Tibial nerve (tissue), 4 donors: ENCODE results near the gene FXYD5. TPM values are rescaled to one million over a fixed set of nuclear protein-coding genes. Genes with fewer than 3 reads are reported as not detected.

ENCODE experiments used
- DNase-seq, 2 donors: peaks; one replicate each; pipeline ENCODE4 v3.0.0-alpha.2; 2019; ENCODE audit warnings: low spot score in 2 of 2
- H3K27ac ChIP-seq, 4 donors: fragments of 200-600 bp; sonication (generic) in 3 of 4; one replicate each; pipeline ENCODE4 v1.5.1; 2017 to 2019; ENCODE audit warnings: mild to moderate bottlenecking in 1 of 4
- H3K27me3 ChIP-seq, 2 donors: fragments of 200-600 bp; sonication (generic) in 1 of 2; one replicate each; pipeline versions ENCODE4 v1.5.1 to v1.6.0; 2017 to 2019
- H3K36me3 ChIP-seq, 3 donors: fragments of 200-600 bp; sonication (generic); one replicate each; pipeline ENCODE4 v1.5.1; 2018 to 2019
- H3K4me1 ChIP-seq, 4 donors: fragments of 200-600 bp; sonication (generic) in 3 of 4; one replicate each; pipeline ENCODE4 v1.5.1; 2017 to 2019
- H3K4me3 ChIP-seq, 4 donors: fragments of 200-600 bp; sonication (generic) in 3 of 4; one replicate each; pipeline ENCODE4 v1.5.1; 2017 to 2019; ENCODE audit warnings: mild to moderate bottlenecking in 1 of 4, moderate library complexity in 1 of 4
- H3K9me3 ChIP-seq, 4 donors: fragments of 200-600 bp; sonication (generic) in 3 of 4; one replicate each; pipeline ENCODE4 v1.5.1; 2017 to 2019
- EP300 ChIP-seq, 2 donors: sonication (generic); formaldehyde crosslinking; IDR thresholded peaks; one replicate each; pipeline ENCODE4 v1.6.1; 2017; ENCODE audit warnings: antibody characterized with exemption in 2 of 2, mild to moderate bottlenecking in 1 of 2
- POLR2A ChIP-seq, 2 donors: fragments of 450-650 bp; IDR thresholded peaks; one replicate each; pipeline ENCODE4 v1.6.1; 2017; ENCODE audit warnings: antibody characterized with exemption in 2 of 2, mild to moderate bottlenecking in 2 of 2, moderate library complexity in 2 of 2
- WGBS, 2 donors: methylation state at CpG; one replicate each; pipeline ENCODE4 v1.1.5; 2018; 5-methylcytosine and 5-hydroxymethylcytosine counted together
- total RNA-seq, 4 donors: library from RNA; depleted of rRNA; stranded (reverse); fragments of >200 nt; gene quantifications; one replicate each; pipeline ENCODE4 v1.1.0, GENCODE V29; 2016
- TF ChIP-seq, protein P1 (sequence below), 5 experiments: fragments of 200-600 bp in 3 of 5; fragments of 450-650 bp in 2 of 5; sonication (generic) in 3 of 5; IDR thresholded peaks; one replicate each; pipeline ENCODE4 v1.5.1; 2016 to 2019; ENCODE audit warnings: antibody characterized with exemption in 5 of 5, mild to moderate bottlenecking in 3 of 5, moderate library complexity in 2 of 5

The FXYD5 gene
- total RNA-seq, 4 donors from 2014 or later: 19.9 to 53.4 (median 37.5) TPM

DNA sequence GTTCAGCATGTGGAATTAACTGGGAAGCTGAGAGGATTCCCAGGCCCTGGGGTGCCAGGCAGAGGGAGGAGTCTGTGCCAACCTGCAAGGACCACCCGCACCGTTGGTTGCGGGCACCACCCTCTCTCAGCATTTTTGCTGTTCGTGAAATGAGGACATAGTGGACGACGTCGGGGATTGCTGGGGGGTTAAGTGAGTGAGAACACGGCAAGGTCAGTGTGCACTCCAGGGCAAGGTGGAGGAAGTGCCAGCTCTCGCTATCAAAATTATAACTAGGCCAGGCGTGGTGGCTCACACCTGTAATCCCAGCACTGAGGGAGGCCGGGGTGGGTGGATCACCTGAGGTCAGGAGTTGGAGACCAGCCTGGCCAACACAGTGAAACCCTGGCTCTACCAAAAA is 36.7 kb upstream of the FXYD5 start:
- no peaks in the 10 kb centered on the region for H3K9me3 ChIP-seq
- H3K27me3 ChIP-seq: no peaks in the 10 kb centered on the region
- no peak overlapping the region for H3K4me3 ChIP-seq
- TF ChIP-seq, protein P1, sequence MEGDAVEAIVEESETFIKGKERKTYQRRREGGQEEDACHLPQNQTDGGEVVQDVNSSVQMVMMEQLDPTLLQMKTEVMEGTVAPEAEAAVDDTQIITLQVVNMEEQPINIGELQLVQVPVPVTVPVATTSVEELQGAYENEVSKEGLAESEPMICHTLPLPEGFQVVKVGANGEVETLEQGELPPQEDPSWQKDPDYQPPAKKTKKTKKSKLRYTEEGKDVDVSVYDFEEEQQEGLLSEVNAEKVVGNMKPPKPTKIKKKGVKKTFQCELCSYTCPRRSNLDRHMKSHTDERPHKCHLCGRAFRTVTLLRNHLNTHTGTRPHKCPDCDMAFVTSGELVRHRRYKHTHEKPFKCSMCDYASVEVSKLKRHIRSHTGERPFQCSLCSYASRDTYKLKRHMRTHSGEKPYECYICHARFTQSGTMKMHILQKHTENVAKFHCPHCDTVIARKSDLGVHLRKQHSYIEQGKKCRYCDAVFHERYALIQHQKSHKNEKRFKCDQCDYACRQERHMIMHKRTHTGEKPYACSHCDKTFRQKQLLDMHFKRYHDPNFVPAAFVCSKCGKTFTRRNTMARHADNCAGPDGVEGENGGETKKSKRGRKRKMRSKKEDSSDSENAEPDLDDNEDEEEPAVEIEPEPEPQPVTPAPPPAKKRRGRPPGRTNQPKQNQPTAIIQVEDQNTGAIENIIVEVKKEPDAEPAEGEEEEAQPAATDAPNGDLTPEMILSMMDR (IDR thresholded peaks at IDR 0.05): no peak
- TF ChIP-seq EP300 (IDR thresholded peaks at IDR 0.05) (no peak), POLR2A (IDR thresholded peaks at IDR 0.05) (no peak)
- peaks cover 0 to 98% (median 41%) of the 10 kb centered on the region in 4 donors for H3K4me1 ChIP-seq
- 50 to 60% methylated on average over 11 of the region's 11 CpGs for WGBS, 2 donors
- H3K36me3 ChIP-seq: no peaks in the 10 kb centered on the region
- DNase-seq: no peak
- peak overlapping the region; percentile 82 to 99 (median 90) for H3K27ac ChIP-seq

DNA sequence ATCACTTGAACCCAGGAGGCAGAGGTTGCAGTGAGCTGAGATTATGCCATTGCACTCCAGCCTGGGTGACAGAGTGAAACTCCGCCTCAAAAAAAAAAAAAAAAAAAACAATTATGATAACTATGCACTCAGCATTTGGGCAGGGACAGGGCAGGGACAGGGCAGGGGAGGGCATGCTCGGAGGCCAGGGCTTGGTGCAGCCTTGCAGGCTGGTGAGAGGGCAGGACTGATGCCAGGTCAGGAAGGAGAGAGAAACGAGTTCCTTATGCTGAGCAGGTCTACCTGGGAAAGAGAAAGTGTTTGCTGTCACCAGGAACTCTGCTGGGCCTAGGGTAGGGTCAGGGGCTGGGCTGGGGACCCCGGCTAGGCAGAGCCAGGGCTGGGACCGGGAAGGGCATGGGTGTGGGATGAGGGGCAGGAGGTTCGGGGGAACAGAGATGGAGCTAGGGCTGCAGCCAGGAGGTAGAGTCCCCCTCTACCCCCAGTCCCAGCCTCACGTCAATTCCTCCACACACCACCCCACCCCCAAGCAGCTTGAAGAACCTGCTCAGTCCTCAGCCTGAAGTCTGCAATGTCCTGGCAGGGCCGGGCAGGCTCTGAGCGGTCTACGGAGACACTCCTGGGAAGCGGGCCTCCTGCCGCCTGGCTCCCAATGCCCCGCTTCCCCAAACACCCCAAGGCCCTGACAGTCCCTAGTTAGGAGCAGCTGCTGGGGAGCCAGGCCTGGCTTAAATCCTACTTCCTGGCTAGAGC is 36.1 kb upstream of the FXYD5 start:
- no peak for DNase-seq
- H3K27ac ChIP-seq: peak overlapping the region; percentile 82 to 99 (median 90)
- H3K27me3 ChIP-seq: no peaks in the 10 kb centered on the region
- WGBS, 2 donors: 54 to 60% methylated on average over 8 to 13 of the region's 13 CpGs
- TF ChIP-seq POLR2A (IDR thresholded peaks at IDR 0.05) (no peak), EP300 (IDR thresholded peaks at IDR 0.05) (no peak)
- TF ChIP-seq, protein P1 (IDR thresholded peaks at IDR 0.05): no peak
- H3K36me3 ChIP-seq: no peaks in the 10 kb centered on the region
- H3K9me3 ChIP-seq: no peaks in the 10 kb centered on the region
- peaks cover 0 to 99% (median 47%) of the 10 kb centered on the region in 4 donors for H3K4me1 ChIP-seq
- no peak overlapping the region for H3K4me3 ChIP-seq

DNA sequence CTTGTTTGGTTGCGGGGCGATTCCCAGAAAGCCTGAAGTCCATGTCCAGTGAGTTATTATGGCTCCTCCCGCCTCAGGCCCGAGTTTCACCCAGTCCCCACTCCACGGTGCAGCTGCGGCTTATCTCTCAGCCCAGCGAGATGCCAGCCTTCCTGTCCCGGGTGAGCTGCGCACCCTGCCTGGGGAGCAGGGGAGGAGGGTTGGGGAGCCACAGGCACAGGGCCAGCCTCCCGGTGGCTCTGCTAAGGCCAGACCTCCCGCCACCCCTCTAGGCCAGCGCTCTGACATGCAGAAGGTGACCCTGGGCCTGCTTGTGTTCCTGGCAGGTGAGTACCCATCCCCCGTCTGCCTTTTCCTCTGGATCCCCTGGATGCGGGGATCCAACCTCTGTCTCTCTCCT is 35.4 kb upstream of the FXYD5 start:
- TF ChIP-seq EP300 (IDR thresholded peaks at IDR 0.05) (no peak), POLR2A (IDR thresholded peaks at IDR 0.05) (no peak)
- H3K27ac ChIP-seq: peak overlapping the region; percentile 82 to 99 (median 90)
- H3K27me3 ChIP-seq: no peaks in the 10 kb centered on the region
- H3K36me3 ChIP-seq: no peaks in the 10 kb centered on the region
- 74% methylated on average over 12 to 14 of the region's 14 CpGs for whole genome bisulfite sequencing, 2 donors
- no peak overlapping the region for H3K4me3 ChIP-seq
- H3K4me1 ChIP-seq: peaks cover 0 to 99% (median 53%) of the 10 kb centered on the region in 4 donors
- no peak for DNase-seq
- H3K9me3 ChIP-seq: no peaks in the 10 kb centered on the region

DNA sequence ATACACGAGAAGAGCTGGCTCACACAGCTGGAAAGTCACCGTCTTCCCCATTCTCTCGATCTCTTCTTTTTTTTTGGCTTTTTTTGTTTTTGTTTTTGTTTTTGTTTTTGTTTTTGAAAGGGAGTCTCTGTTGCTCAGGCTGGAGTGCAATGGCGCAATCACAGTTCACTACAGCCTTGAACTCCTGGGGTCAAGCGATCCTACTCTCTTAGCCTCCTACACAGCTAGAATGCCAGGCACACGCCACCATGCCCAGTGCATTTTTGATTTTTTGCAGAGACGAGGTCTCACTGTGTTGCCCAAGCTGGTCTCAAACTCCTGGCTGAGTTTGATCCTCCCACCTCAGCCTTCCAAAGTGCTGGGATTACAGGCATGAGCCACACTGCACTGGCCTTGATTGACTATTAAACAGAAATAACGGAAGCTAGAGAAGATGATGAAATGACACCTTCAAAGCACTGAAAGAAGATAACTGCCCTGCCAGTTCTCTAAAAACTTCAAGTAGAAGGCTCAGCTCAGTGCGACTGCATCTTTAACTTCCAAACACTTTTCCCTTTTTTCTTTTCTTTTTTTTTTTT is 34.9 kb upstream of the FXYD5 start:
- Histone ChIP-seq H3K27ac (peak overlapping the region; percentile 82 to 99 (median 90)), H3K27me3 (no peaks in the 10 kb centered on the region), H3K4me3 (no peak overlapping the region), H3K9me3 (no peaks in the 10 kb centered on the region), H3K36me3 (no peaks in the 10 kb centered on the region), H3K4me1 (peaks cover 0 to 99% (median 55%) of the 10 kb centered on the region in 4 donors)
- WGBS, 2 donors: 42 to 61% methylated on average over 9 of the region's 9 CpGs
- no peak for DNase-seq
- peak in 1 of 2 donors; percentile 56 for TF ChIP-seq EP300 (IDR thresholded peaks at IDR 0.05)
- TF ChIP-seq, protein P1 (IDR thresholded peaks at IDR 0.05): no peak

DNA sequence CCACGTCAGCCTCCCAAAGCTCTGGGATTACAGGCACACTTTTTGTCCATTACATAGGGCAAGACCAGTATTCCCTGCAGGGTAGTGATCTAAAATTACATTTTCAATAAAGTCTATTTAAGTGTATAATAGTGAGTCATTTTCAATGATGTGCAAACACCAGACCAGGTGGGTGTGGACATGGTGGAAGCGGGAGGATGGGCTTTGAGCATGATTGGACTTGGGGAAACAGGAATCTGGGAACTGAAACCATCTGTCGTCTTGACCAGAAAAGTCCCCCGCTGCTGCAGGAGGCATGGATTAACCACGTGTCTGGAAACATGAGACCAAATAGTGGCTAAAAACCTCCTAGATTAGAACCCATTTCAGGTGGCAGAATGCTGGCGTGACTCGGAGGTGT is 34.0 kb upstream of the FXYD5 start:
- WGBS, 2 donors: 46 to 56% methylated on average over 7 of the region's 7 CpGs
- DNase-seq: peak in 1 of 2 donors; percentile 61
- H3K4me1 ChIP-seq: peaks cover 0 to 99% (median 59%) of the 10 kb centered on the region in 4 donors
- peak overlapping the region; percentile 82 to 99 (median 90) for H3K27ac ChIP-seq
- H3K9me3 ChIP-seq: no peaks in the 10 kb centered on the region
- H3K4me3 ChIP-seq: no peak overlapping the region
- TF ChIP-seq, protein P1 (IDR thresholded peaks at IDR 0.05): no peak
- TF ChIP-seq POLR2A (IDR thresholded peaks at IDR 0.05) (peak in 1 of 2 donors; percentile 18), EP300 (IDR thresholded peaks at IDR 0.05) (peak in 1 of 2 donors; percentile 70)
- no peaks in the 10 kb centered on the region for H3K27me3 ChIP-seq
- H3K36me3 ChIP-seq: no peaks in the 10 kb centered on the region
